K562 (cell line): ENCODE results near the gene DEPP1. TPM values are rescaled to one million over a fixed set of nuclear protein-coding genes. Genes with fewer than 3 reads are reported as not detected.

Experiments
- ARID3A ChIP-seq: IDR thresholded peaks from 2 replicates; pipeline ENCODE4 v1.6.1; 2012; ENCODE audit warnings: low read depth, low read length, improper control_type of control experiment, borderline replicate concordance
- ATF3 ChIP-seq, 2 experiments: fragments of 450-650 bp in 1 of 2; sonication (generic) in 1 of 2; formaldehyde crosslinking in 1 of 2; IDR thresholded peaks in 1 of 2; conservative IDR thresholded peaks in 1 of 2; 2 replicates each; pipeline versions ENCODE4 v1.6.1 to v1.8.1; 2016 to 2023; ENCODE audit warnings: mild to moderate bottlenecking in 2 of 2, moderate library complexity in 2 of 2, inconsistent platforms in 1 of 2, missing genetic modification reagents in 1 of 2
- FOSL1 ChIP-seq: fragments of 200-800 bp; sonication (Bioruptor generic); conservative IDR thresholded peaks from 2 replicates; pipeline ENCODE4 v1.6.1; 2016; ENCODE audit warnings: missing genetic modification characterization, missing compliant biosample characterization
- JUND ChIP-seq, 2 experiments: IDR thresholded peaks; 2 replicates in 1 of 2; 3 replicates in 1 of 2; pipeline ENCODE4 v1.6.1; 2011; ENCODE audit warnings: borderline replicate concordance in 2 of 2, low read depth in 2 of 2, low read length in 2 of 2, improper control_type of control experiment in 1 of 2, missing biosample characterization in 1 of 2, missing genetic modification characterization in 1 of 2, missing genetic modification reagents in 1 of 2
- PPARD ChIP-seq: fragments of 250-450 bp; sonication (Bioruptor Pico); IDR thresholded peaks from 2 replicates; pipeline ENCODE4 v1.8.0; 2022; ENCODE audit warnings: inconsistent platforms, mild to moderate bottlenecking, moderate library complexity
- RHOXF2B ChIP-seq: fragments of 250-450 bp; sonication (Bioruptor Pico); conservative IDR thresholded peaks from 2 replicates; pipeline ENCODE4 v1.5.1; 2021
- SAFB ChIP-seq: fragments of 200-400 bp; formaldehyde crosslinking; IDR thresholded peaks from 2 replicates; pipeline ENCODE4 v1.6.1; 2017; ENCODE audit warnings: low read depth, low read length, borderline replicate concordance
- YY1 ChIP-seq, 3 experiments: IDR thresholded peaks; 2 replicates each; pipeline ENCODE4 v1.6.1; 2011; ENCODE audit warnings: low read length in 2 of 3, mild to moderate bottlenecking in 2 of 3, moderate library complexity in 2 of 3, borderline replicate concordance in 1 of 3, control low read depth in 1 of 3, low read depth in 1 of 3; ENCODE audit not compliant: insufficient read depth in 3 of 3, insufficient replicate concordance in 2 of 3, control insufficient read depth in 1 of 3, insufficient read length in 1 of 3; ENCODE audit errors: extremely low read depth in 1 of 3
- ZNF639 ChIP-seq, 2 experiments: fragments of 200-800 bp in 1 of 2; sonication (Bioruptor generic) in 1 of 2; sonication (generic) in 1 of 2; formaldehyde crosslinking in 1 of 2; IDR thresholded peaks in 1 of 2; conservative IDR thresholded peaks in 1 of 2; 2 replicates each; pipeline versions ENCODE4 v1.5.0 to v1.6.1; 2016 to 2020; ENCODE audit warnings: missing compliant biosample characterization in 1 of 2, missing genetic modification characterization in 1 of 2, missing genetic modification reagents in 1 of 2
- polyA plus RNA-seq, 8 experiments: library from polyadenylated mRNA; depleted of rRNA in 4 of 8; stranded (reverse) in 5 of 8; unstranded in 3 of 8; fragments of >200 nt; fragmentation: Nextera tagmentation in 2 of 8; fragmentation: Illumina TruSeq in 1 of 8; extraction: Ambion mirVana in 2 of 8; extraction: Trizol in 1 of 8; gene quantifications; 2 replicates each; pipeline versions ENCODE4 v1.2.1 to v1.2.3, GENCODE V29; 2011 to 2014; ENCODE audit warnings: inconsistent platforms in 1 of 8, missing spikeins in 1 of 8
- total RNA-seq, 7 experiments: library from RNA; depleted of rRNA in 6 of 7; stranded (reverse); fragments of >200 nt in 6 of 7; fragmentation: Illumina TruSeq in 2 of 7; extraction: Trizol in 2 of 7; gene quantifications; 2 replicates each; pipeline versions ENCODE4 v1.2.1 to v1.2.3, GENCODE V29; 2011 to 2021; ENCODE audit warnings: low replicate concordance in 1 of 7
- TF ChIP-seq, protein P1 (sequence below): fragments of 450-650 bp; conservative IDR thresholded peaks from 2 replicates; pipeline ENCODE4 v1.6.1; 2016; ENCODE audit warnings: missing genetic modification characterization, low read depth, mild to moderate bottlenecking, control low read depth, missing compliant biosample characterization

The DEPP1 gene
- total and polyA plus RNA-seq, 9 of the 15 experiments (the other 6 are each of a cell fraction or from before 2014, with no cell fraction given): 0.04 to 0.54 (median 0.20) TPM; not detected in 1

- TF ChIP-seq ARID3A (no peak), JUND (IDR thresholded peaks at IDR 0.05; ENCODE audit: borderline replicate concordance, low read depth, low read length) (peak; percentile 28; the same call in 1 of the 2 replicates), JUND (tag; IDR thresholded peaks at IDR 0.05; ENCODE audit: borderline replicate concordance, low read depth, low read length) (peak; percentile 47; the same call in 1 of the 3 replicates), ATF3 (IDR thresholded peaks at IDR 0.05) (peak; percentile 46; the same call in 1 of the 2 replicates), ATF3 (CRISPR knock-in tag; conservative IDR thresholded peaks at IDR 0.05) (no peak), SAFB (no peak), FOSL1 (tag) (peak; percentile 37), YY1 (IDR thresholded peaks at IDR 0.05; ENCODE audit: borderline replicate concordance in 1 of 3, control insufficient read depth in 1 of 3, extremely low read depth in 1 of 3, insufficient read depth in 3 of 3, insufficient read length in 1 of 3, insufficient replicate concordance in 2 of 3, low read depth in 1 of 3, low read length in 2 of 3) (peak in 1 of 3 experiments; percentile 47), RHOXF2B (CRISPR knock-in tag) (no peak), PPARD (CRISPR knock-in tag) (no peak), ZNF639 (CRISPR knock-in tag; conservative IDR thresholded peaks at IDR 0.05 in 1 of 2, IDR thresholded peaks at IDR 0.05 in 1 of 2) (0 out of 4 replicates have a peak, but pooled peaks of 1 of the 2 experiments have one; percentile 42)
- TF ChIP-seq, protein P1, sequence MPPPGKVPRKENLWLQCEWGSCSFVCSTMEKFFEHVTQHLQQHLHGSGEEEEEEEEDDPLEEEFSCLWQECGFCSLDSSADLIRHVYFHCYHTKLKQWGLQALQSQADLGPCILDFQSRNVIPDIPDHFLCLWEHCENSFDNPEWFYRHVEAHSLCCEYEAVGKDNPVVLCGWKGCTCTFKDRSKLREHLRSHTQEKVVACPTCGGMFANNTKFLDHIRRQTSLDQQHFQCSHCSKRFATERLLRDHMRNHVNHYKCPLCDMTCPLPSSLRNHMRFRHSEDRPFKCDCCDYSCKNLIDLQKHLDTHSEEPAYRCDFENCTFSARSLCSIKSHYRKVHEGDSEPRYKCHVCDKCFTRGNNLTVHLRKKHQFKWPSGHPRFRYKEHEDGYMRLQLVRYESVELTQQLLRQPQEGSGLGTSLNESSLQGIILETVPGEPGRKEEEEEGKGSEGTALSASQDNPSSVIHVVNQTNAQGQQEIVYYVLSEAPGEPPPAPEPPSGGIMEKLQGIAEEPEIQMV (tag): no peak
Measured at GRCh38 chr10:44981172-44982113, 2.8 kb upstream of the DEPP1 start (continued).
